Measurements from ENCODE around the gene OCIAD2. TPM values are rescaled to one million over a fixed set of nuclear protein-coding genes. Genes with fewer than 3 reads are reported as not detected.

The OCIAD2 gene
- total and polyA plus RNA-seq, 2 of the 8 experiments (the other 6 are each of a cell fraction or from before 2014, with no cell fraction given): 105 to 122 TPM

GRCh38 chr4:48841045-48841827 is 65.3 kb downstream of the OCIAD2 start:
- Histone ChIP-seq H3K23me2 (ENCODE audit: low read depth, low read length) (no peaks in the 10 kb centered on the region), H3K18ac (ENCODE audit: extremely low read depth, low read length) (no peak overlapping the region), H2BK120ac (replicated peaks; ENCODE audit: low read depth, low read length) (no peak overlapping the region), H3K4ac (replicated peaks; ENCODE audit: insufficient read length, low read depth, low read length) (no peak overlapping the region), H4K20me1 (replicated peaks in 1 of 2; ENCODE audit: control insufficient read depth in 1 of 2, insufficient read depth in 2 of 2, low read length in 2 of 2) (peaks cover 5 to 6% of the 10 kb centered on the region in 2 experiments), H2AK5ac (ENCODE audit: low read depth, low read length) (no peak overlapping the region), H3K14ac (ENCODE audit: insufficient read length) (no peak overlapping the region), H4K91ac (replicated peaks; ENCODE audit: insufficient read length, low read length) (no peak overlapping the region), H2BK5ac (ENCODE audit: low read depth, low read length) (no peak overlapping the region), H2AFZ (ENCODE audit: low read length) (no peak overlapping the region), H3K9me3 (ENCODE audit: insufficient read depth in 2 of 2, low read depth in 1 of 2, low read length in 1 of 2) (no peaks in the 10 kb centered on the region), H3K27ac (ENCODE audit: low read depth, low read length) (no peak overlapping the region), H3K27me3 (replicated peaks in 1 of 4; ENCODE audit: control insufficient read depth in 3 of 4, extremely low read depth in 1 of 4, insufficient read depth in 3 of 4, low read length in 3 of 4) (no peaks in the 10 kb centered on the region), H2BK20ac (ENCODE audit: low read length) (no peak overlapping the region), H3K36me3 (ENCODE audit: control insufficient read depth in 2 of 4, insufficient read depth in 4 of 4, low read length in 3 of 4) (peaks cover 0 to 73% (median 34%) of the 10 kb centered on the region in 4 experiments), H3K56ac (replicated peaks; ENCODE audit: insufficient read length, low read depth, low read length) (no peak overlapping the region), H2BK15ac (ENCODE audit: low read length) (no peak overlapping the region), H3K79me2 (ENCODE audit: control insufficient read depth in 1 of 2, insufficient read depth in 2 of 2, low read length in 2 of 2) (peaks cover 0 to 84% of the 10 kb centered on the region in 2 experiments; a peak in 3 of 4 replicates), H3K4me1 (replicated peaks in 1 of 4; ENCODE audit: control insufficient read depth in 3 of 4, insufficient read depth in 4 of 4, low read length in 3 of 4) (no peaks in the 10 kb centered on the region), H4K8ac (ENCODE audit: extremely low read depth, insufficient read depth, low read length) (no peak overlapping the region), H3K79me1 (ENCODE audit: low read depth, low read length) (no peaks in the 10 kb centered on the region; the same call in 1 of the 2 replicates), H3K4me2 (ENCODE audit: insufficient read depth in 1 of 2, low read depth in 2 of 2, low read length in 2 of 2) (no peak overlapping the region), H3K4me3 (ENCODE audit: extremely low read depth in 1 of 4, insufficient read depth in 2 of 4, low read depth in 3 of 4, low read length in 4 of 4) (no peak overlapping the region), H3K23ac (ENCODE audit: insufficient read length) (no peak overlapping the region), H3K9ac (replicated peaks in 1 of 4; ENCODE audit: extremely low read depth in 1 of 4, low read depth in 3 of 4, low read length in 3 of 4) (no peak overlapping the region), H2BK12ac (ENCODE audit: low read depth, low read length) (no peak overlapping the region), H4K5ac (ENCODE audit: insufficient read length, low read depth, low read length) (no peak overlapping the region)
- TF ChIP-seq NRF1 (IDR thresholded peaks at IDR 0.05; ENCODE audit: low read depth, low read length) (no peak), ZNF274 (IDR thresholded peaks at IDR 0.05; ENCODE audit: borderline replicate concordance, extremely low read depth, low read length) (no peak), SIRT6 (IDR thresholded peaks at IDR 0.05; ENCODE audit: low read length) (no peak), EGR1 (IDR thresholded peaks at IDR 0.05; ENCODE audit: borderline replicate concordance, low read depth, low read length) (no peak), SIN3A (conservative IDR thresholded peaks at IDR 0.05 in 1 of 2, IDR thresholded peaks at IDR 0.05 in 1 of 2; ENCODE audit: low read depth in 1 of 2, low read length in 2 of 2) (no peak), E2F6 (IDR thresholded peaks at IDR 0.05) (no peak), SIX5 (IDR thresholded peaks at IDR 0.05; ENCODE audit: low read depth, low read length) (no peak)
- DNase-seq (ENCODE audit: low read depth in 1 of 2, low spot score in 2 of 2) (no peak), FAIRE-seq (no peak)
- POLR2A ChIA-PET (ENCODE audit: partially characterized antibody): interaction anchor here (0.9 to 13.7 kb wide), 5 partner anchors 4 to 50 kb away, joined by 3 to 113 read pairs (median 6); partner anchors contain the start of gene OCIAD1
- CTCF ChIA-PET (ENCODE audit: partially characterized antibody): no interaction called here
- WGBS, 2 experiments (ENCODE audit: extremely low coverage in 1 of 2, insufficient coverage in 1 of 2, insufficient read length in 1 of 2, insufficient replicate concordance in 2 of 2, low coverage in 1 of 2, low lambda C conversion rate in 2 of 2, missing lambda C conversion rate in 1 of 2): 84% methylated on average over 9 of the region's 9 CpGs; no CpG with 5 or more reads in 1 of the 2 experiments
